IgD-negative memory B cell (primary cell): ENCODE results near the gene RPRD1B. TPM values are rescaled to one million over a fixed set of nuclear protein-coding genes. Genes with fewer than 3 reads are reported as not detected.
"Not testable (repeated sequence)": the region's sequence is repeated elsewhere in the genome, so short reads cannot be mapped to it uniquely, and the experiment has no call there.

Experiments used
- H3K27ac Mint-ChIP-seq, 3 donors: one replicate each; pipeline ENCODE4 v1.8.0; 2020 to 2022; ENCODE audit warnings: mild to moderate bottlenecking in 3 of 3, mixed read lengths in 3 of 3, moderate library complexity in 1 of 3
- H3K27me3 Mint-ChIP-seq: one replicate; pipeline ENCODE4 v1.8.0; 2021; ENCODE audit warnings: mixed read lengths
- H3K36me3 Mint-ChIP-seq: one replicate; pipeline ENCODE4 v1.8.0; 2020; ENCODE audit warnings: mild to moderate bottlenecking, mixed read lengths
- H3K4me1 Mint-ChIP-seq, 3 donors: one replicate each; pipeline ENCODE4 v1.8.0; 2020 to 2022; ENCODE audit warnings: mixed read lengths in 3 of 3, mild to moderate bottlenecking in 1 of 3
- H3K4me3 Mint-ChIP-seq, 4 donors: one replicate each; pipeline ENCODE4 v1.8.0; 2020 to 2022; ENCODE audit warnings: mild to moderate bottlenecking in 4 of 4, mixed read lengths in 4 of 4, moderate library complexity in 3 of 4
- H3K9me3 Mint-ChIP-seq, 3 donors: one replicate each; pipeline ENCODE4 v1.8.0; 2020 to 2021; ENCODE audit warnings: mixed read lengths in 3 of 3, mild to moderate bottlenecking in 1 of 3
- polyA plus RNA-seq: library from polyadenylated mRNA; unstranded; fragments of 300-500 nt; fragmentation: Illumina TruSeq; gene quantifications from one replicate; pipeline ENCODE4 v1.2.3, GENCODE V29; 2021

Gene RPRD1B
- polyA plus RNA-seq, 1 donor from 2014 or later: 4.0 TPM

DNA sequence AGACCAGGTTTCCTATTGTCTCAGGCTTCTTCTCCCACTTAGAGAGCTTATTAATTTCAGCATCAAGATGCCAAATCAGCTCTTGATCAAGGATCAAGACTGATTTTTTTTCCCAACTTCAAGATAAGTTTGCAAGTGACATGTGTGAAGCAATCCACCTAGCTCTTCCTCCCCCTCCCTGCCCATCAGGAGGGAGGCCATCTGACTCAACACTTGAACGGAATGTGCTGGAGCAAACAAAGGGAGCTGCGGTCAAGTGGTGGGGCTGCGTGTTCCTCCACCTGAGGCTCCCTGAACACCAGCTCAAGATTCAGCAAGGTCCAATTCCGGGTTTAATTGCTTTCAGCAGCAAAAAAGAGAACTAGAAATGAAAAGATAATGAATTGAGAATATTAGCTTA is 39.0 kb upstream of the RPRD1B start:
- Mint-ChIP-seq H3K27me3 (no peaks in the 10 kb centered on the region), H3K36me3 (peaks cover 17% of the 10 kb centered on the region), H3K27ac (peak overlapping the region in 2 of 3 donors; percentile 36 to 66), H3K4me3 (no peak overlapping the region), H3K9me3 (no peaks in the 10 kb centered on the region), H3K4me1 (peaks cover 16 to 22% (median 21%) of the 10 kb centered on the region in 3 donors)

DNA sequence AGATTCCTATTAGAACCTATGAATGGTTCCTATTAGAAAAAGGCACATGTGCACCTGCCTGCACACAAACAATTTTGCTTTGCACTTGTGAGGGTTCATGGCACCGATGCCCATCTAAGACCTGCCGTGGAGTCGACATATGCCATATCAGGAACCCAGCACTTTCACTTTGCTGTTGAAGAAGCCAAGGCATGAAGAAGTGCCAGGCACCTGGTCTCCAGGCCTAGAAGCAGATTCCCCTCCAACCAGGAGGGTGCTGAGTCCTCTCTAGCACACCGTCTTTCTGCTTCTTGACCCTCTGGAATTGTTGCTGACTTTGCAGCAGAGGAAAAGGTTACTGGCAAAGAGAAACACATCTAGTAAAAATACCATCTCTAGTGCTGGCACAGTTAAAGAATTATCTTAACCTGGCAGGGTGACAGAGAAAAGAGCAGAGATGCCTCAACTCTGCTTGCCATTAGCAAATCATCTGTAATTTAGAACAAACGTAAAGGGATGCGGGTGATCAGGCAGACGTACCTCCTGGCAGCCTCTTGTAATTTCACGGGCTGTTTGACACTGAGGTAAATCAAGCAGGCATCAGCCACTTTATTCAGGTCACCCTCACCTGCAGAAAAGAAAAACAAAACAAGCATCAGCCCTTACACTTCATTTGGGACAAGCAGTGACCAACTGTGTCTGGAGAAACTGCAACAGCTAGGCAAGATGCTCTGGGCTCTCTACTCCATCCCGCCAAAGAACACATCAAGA is 37.5 kb upstream of the RPRD1B start:
- Mint-ChIP-seq H3K36me3 (peaks cover 14% of the 10 kb centered on the region), H3K4me1 (peaks cover 7 to 9% (median 8%) of the 10 kb centered on the region in 3 donors), H3K9me3 (no peaks in the 10 kb centered on the region), H3K27me3 (no peaks in the 10 kb centered on the region), H3K4me3 (no peak overlapping the region), H3K27ac (no peak overlapping the region)

DNA sequence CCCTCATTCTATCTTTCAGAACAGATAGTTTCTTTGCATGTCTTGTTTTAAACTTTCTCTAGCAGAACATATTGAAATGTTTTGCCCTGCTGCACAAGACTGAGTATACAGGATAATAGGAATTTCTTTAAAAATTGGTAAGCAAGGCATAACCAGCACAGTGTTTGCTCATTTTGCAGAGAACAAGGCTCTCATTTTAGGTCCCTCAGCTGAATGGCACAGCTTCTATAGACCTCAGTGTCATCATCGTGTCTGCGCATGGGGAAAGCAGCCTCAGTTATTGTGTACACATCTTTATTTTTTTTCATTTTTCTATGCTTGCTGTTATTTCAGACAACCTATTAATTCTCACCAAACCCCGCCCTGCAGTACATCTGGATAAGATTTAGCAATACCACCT is 36.0 kb upstream of the RPRD1B start:
- no peaks in the 10 kb centered on the region for H3K9me3 Mint-ChIP-seq
- H3K36me3 Mint-ChIP-seq: peaks cover 9% of the 10 kb centered on the region
- H3K4me1 Mint-ChIP-seq: peaks cover 0 to 2% (median 1%) of the 10 kb centered on the region in 3 donors
- H3K4me3 Mint-ChIP-seq: peak overlapping the region in 1 of 4 donors; percentile 75
- H3K27ac Mint-ChIP-seq: no peak overlapping the region
- no peaks in the 10 kb centered on the region for H3K27me3 Mint-ChIP-seq

DNA sequence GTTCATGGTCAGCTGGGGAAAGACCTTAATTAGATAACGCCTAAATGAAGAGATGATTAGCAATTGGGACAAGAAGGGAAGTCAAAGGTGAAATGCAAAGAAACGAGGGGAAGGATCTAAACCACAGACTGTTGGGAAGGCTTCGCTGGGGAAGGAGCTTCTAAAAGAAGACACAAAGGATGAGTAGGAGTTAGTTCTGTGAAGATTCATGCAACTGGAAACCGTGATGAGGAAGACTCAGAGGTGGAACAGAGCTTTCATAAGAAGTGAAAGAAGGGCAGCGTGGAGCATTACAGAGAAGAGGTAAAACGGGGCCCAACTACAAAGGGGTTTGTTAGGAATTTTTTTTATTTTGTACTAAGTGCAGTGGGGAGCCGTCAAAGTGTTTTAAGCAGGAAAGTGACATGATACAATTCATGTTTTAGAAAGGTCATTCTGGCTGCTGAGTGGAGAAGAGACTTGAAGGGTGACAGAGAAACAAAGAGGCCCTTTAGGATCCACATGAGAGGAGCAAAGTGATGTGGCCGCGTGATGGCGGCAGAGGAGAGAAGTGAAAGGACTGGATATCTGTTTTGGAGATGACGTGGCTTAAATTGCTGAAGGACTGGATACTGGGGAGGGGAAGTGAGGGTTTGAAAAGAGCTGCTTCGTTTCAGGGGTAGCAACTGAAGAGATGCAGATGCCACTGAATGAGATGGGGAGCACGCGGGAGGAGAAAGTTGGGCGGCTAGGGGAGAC is 33.9 kb upstream of the RPRD1B start:
- H3K27me3 Mint-ChIP-seq: no peaks in the 10 kb centered on the region
- H3K9me3 Mint-ChIP-seq: no peaks in the 10 kb centered on the region
- H3K36me3 Mint-ChIP-seq: peaks cover 7% of the 10 kb centered on the region
- H3K27ac Mint-ChIP-seq: no peak overlapping the region
- H3K4me3 Mint-ChIP-seq: no peak overlapping the region
- no peaks in the 10 kb centered on the region for H3K4me1 Mint-ChIP-seq

DNA sequence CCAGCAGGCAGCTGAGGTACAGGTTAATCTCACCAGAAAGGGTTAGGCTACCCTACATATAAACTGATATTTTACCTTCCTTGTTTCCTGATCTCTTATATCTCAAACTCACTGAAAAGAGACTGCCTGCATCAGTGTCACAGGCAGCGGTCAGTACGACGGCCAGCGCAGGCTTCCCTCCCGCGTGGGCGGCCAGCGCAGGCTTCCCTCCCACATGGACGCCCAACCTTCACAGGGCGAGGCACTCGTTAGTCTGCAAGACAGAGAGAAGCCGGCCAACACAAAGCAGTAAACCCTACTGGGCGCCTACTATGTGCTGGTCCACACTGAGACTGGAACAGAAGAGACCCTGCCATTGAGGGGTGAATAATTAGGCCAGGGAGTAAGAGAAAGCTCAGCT is 33.3 kb upstream of the RPRD1B start:
- Mint-ChIP-seq H3K27me3 (no peaks in the 10 kb centered on the region), H3K4me3 (no peak overlapping the region), H3K4me1 (no peaks in the 10 kb centered on the region), H3K9me3 (no peaks in the 10 kb centered on the region), H3K27ac (no peak overlapping the region), H3K36me3 (peaks cover 6% of the 10 kb centered on the region)

DNA sequence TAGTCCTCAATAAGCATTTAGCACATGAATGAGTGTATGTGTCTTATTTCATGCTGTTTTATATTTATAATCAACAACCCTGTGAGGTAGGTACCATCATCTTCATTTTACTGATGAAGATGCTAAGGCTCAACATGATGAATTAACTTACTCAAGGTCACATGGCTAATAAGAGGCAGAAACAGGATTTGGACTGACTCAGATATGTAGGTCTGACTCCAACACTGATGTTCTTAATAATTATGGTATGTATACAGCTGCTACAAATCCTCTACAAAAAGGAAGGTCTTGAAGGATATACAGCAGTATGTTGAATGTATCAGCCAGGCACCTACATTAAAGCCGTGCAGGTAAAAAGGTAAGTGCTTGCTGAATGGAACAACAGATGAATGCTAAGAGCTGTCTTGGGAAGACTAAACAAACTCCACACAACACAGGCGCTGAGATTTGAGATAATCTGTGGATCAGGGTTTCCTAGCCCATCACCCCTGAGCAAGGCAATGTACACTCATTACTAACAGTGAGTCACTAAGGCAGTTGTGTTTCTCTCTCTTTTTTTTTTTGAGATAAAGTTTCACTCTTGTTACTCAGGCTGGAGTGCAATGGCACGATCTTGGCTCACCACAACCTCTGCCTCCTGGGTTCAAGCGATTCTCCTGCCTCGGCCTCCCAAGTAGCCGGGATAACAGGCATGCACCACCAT is 32.2 kb upstream of the RPRD1B start:
- Mint-ChIP-seq H3K4me3 (no peak overlapping the region), H3K27me3 (no peaks in the 10 kb centered on the region), H3K9me3 (no peaks in the 10 kb centered on the region), H3K36me3 (peaks cover 4% of the 10 kb centered on the region), H3K27ac (no peak overlapping the region), H3K4me1 (no peaks in the 10 kb centered on the region)

DNA sequence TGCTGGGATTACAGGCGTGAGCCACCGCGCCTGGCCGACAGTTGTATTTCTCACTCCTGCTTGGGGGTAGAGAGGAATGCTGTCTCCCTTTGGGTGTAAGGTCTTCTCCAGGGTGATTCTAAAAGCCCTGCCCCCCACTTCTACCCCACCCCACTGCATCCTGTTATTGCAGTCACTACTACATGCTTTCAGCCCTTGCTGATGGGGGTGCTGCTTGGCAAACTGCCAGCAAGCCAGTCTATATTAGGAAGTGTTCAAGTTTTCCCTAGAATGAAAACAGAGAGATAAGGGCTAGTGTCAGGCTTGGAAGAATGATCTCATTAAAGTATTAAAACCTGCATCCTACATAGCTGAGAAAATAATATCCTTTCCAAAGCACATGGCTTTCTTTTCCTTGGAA is 31.6 kb upstream of the RPRD1B start:
- Mint-ChIP-seq H3K36me3 (peaks cover 2% of the 10 kb centered on the region), H3K4me3 (no peak overlapping the region), H3K27me3 (no peaks in the 10 kb centered on the region), H3K27ac (no peak overlapping the region), H3K9me3 (no peaks in the 10 kb centered on the region), H3K4me1 (peaks cover 0 to 2% (median 0%) of the 10 kb centered on the region in 3 donors)

DNA sequence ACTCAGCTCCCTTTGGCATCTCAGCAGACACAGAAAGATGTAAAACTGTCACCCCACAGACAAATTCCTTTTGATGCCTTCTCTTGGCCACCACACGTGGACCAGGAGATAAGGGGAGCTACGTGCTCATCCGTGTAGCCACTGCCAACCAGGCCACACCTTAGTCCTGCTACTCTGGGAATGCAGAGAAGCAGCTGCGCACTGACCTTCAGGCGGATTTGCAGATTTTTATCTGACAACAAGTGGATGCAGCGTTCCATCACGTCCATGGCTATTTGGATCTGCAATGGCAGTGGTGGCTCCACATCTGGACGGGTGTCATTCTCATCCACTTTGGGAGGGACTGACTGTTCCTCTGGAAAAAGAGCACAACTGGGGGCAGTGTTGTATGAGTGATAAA is 31.1 kb upstream of the RPRD1B start:
- H3K27ac Mint-ChIP-seq: no peak overlapping the region
- H3K9me3 Mint-ChIP-seq: no peaks in the 10 kb centered on the region
- H3K4me1 Mint-ChIP-seq: peaks cover 0 to 2% (median 0%) of the 10 kb centered on the region in 3 donors
- H3K4me3 Mint-ChIP-seq: no peak overlapping the region
- peaks cover 2% of the 10 kb centered on the region for H3K36me3 Mint-ChIP-seq
- H3K27me3 Mint-ChIP-seq: no peaks in the 10 kb centered on the region

DNA sequence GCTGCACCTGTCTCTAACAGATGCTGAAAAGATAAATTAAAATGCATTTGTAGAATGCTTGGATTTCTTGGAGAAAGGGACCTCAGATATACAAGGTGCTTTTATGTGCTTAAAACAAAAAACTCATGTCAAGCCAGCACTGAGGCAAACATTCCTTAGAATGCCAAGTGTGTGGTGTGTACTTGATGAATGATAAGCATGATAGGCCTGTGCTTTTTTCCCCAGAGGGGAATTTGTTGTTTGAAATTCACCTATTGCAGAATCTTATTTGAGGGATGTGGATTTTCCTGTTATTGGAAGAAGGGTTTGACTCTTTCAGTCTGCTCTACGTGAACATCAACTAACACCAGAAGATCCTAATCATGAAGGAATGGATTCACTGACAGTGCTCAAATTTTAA is 29.1 kb upstream of the RPRD1B start:
- H3K36me3 Mint-ChIP-seq: peaks cover 2% of the 10 kb centered on the region
- H3K9me3 Mint-ChIP-seq: no peaks in the 10 kb centered on the region
- H3K4me3 Mint-ChIP-seq: no peak overlapping the region
- H3K27me3 Mint-ChIP-seq: no peaks in the 10 kb centered on the region
- H3K4me1 Mint-ChIP-seq: peaks cover 0 to 2% (median 0%) of the 10 kb centered on the region in 3 donors
- no peak overlapping the region for H3K27ac Mint-ChIP-seq

DNA sequence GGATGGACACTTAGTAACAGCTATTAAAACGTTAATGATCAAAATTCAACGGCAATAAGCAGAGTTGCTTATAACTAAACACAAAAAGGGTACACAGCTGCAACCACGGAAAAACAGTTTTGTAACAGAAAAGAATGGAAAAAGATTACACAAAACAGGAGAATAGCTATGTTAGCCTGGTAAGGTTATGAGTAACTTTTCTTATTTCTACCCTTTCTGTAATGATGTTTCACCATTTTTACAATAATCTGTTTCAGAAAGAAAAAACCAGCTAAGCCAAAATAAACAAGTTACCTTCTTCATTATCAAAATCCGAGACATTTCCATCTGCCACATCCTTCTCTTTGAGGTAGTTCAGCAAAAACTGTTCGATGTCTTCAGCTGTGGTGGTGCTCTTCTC is 27.6 kb upstream of the RPRD1B start:
- H3K4me3 Mint-ChIP-seq: no peak overlapping the region
- H3K27ac Mint-ChIP-seq: no peak overlapping the region
- H3K4me1 Mint-ChIP-seq: peaks cover 0 to 2% (median 0%) of the 10 kb centered on the region in 3 donors
- no peaks in the 10 kb centered on the region for H3K9me3 Mint-ChIP-seq
- peaks cover 2% of the 10 kb centered on the region for H3K36me3 Mint-ChIP-seq
- no peaks in the 10 kb centered on the region for H3K27me3 Mint-ChIP-seq

DNA sequence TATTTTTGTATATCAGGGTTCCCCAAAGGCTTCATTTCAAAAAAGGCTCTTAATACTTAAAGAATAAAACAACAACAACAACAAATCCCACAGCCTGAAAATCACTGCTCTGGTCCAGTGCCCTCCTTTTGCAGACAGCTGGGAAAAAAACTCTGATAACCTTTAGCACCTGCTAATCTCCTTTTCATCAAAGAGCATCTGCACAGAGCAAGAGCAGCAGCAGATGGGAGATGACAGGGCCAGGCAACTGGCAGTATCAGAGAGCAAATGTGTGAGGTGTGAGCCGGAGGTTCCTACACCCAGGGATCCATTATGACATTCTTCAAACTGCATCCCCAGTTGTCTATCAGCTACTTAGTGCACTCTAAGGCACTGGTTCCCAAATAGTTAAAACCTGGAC is 26.0 kb upstream of the RPRD1B start:
- Mint-ChIP-seq H3K4me1 (peaks cover 0 to 2% (median 0%) of the 10 kb centered on the region in 3 donors), H3K27me3 (no peaks in the 10 kb centered on the region), H3K27ac (no peak overlapping the region), H3K4me3 (no peak overlapping the region), H3K36me3 (peaks cover 6% of the 10 kb centered on the region), H3K9me3 (no peaks in the 10 kb centered on the region)

DNA sequence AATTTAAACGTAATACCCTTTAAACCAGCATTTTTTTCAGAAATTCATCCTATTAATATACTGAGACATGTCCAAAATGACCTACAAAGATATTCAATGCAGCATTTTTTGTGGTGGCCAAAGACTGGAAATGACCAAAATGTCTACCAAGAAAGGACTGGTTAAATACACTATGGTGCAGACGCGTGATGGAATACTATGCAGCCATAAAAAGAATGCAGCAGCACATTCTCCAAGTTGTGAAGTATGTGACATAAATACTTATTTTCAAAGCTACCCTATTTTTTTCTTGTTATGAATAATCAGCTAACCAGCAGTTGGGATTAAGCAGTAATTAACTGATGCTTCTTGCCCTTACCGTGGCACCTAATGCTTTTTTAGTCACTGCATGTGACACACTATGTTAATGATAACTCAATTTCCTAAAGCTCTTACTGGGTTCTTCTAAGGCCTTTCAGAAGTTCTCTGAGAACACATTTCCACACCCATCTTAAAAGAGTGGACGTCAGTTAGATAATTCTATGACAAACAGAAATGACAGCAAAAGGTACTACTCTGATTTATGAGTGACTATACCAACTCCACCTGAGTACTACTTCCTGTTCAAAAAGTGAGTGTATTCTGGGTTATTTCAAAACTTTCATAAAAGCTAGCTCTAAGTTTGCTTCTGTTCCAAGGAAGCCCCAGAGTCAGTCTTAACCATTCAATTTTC is 25.2 kb upstream of the RPRD1B start:
- H3K27ac Mint-ChIP-seq: no peak overlapping the region
- H3K36me3 Mint-ChIP-seq: peaks cover 6% of the 10 kb centered on the region
- no peaks in the 10 kb centered on the region for H3K27me3 Mint-ChIP-seq
- H3K4me1 Mint-ChIP-seq: peaks cover 0 to 2% (median 0%) of the 10 kb centered on the region in 3 donors
- no peaks in the 10 kb centered on the region for H3K9me3 Mint-ChIP-seq
- H3K4me3 Mint-ChIP-seq: no peak overlapping the region

DNA sequence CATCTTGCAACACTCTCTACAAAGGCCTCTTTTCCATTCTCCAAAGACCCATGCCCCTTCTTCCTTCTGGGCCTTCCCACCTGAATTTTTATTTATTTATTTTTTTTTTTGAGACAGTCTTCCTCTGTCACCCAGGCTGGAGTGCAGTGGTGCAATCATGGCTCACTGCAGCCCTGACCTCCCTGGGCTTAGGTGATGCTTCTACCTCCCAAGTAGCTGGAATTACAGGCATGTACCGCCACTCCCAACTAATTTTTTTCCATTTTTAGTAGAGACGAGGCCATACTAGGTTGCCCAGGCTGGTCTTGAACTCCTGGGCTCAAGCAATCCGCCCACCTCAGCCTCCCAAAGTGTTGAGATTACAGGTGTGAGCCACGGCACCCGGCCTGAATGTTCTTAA is 24.1 kb upstream of the RPRD1B start:
- not testable (repeated sequence) for H3K4me1 Mint-ChIP-seq, H3K9me3 Mint-ChIP-seq, H3K27ac Mint-ChIP-seq, H3K27me3 Mint-ChIP-seq, H3K4me3 Mint-ChIP-seq, H3K36me3 Mint-ChIP-seq

DNA sequence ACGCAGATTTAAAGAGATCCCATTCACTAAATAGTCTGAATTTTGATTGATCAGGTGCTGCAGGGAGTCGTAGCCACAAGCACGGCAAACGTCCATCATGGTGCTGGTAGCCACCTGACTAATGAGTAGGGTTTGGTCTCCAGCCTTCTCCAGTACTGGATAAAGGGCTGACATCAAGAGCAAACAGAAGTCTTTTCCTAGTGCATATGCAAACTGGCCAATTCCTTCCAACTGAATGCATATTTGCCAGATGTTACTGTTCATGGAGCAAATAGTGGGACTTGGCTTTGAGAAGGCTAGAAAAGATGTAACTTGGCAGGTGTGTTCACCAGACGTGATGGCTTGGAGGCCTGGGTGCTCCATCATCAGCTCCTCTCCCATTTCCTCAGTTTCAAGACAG is 21.9 kb upstream of the RPRD1B start:
- H3K9me3 Mint-ChIP-seq: no peaks in the 10 kb centered on the region
- peaks cover 6% of the 10 kb centered on the region for H3K36me3 Mint-ChIP-seq
- no peaks in the 10 kb centered on the region for H3K27me3 Mint-ChIP-seq
- no peak overlapping the region for H3K27ac Mint-ChIP-seq
- peaks cover 0 to 1% (median 0%) of the 10 kb centered on the region in 3 donors for H3K4me1 Mint-ChIP-seq
- H3K4me3 Mint-ChIP-seq: no peak overlapping the region

DNA sequence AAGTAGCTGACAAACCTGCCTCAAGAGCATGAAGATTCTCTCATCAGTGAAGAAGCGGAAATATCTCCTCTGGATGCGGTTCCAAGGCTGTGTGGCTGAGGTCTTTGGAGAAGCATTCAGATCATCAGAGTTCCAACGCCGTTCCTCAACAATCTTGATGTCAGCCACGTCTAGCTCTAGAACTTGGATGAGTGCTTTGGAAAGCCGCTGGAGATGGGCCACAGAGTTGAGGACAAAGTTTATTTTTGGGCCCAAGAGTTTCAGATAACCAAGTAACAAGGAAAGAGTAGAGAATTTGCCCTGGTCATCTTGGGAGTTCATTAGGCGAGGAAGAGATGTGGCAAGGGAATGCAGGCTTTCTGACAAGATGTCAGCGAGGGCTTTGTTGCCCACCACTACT is 21.2 kb upstream of the RPRD1B start:
- H3K27ac Mint-ChIP-seq: no peak overlapping the region
- no peaks in the 10 kb centered on the region for H3K27me3 Mint-ChIP-seq
- H3K4me1 Mint-ChIP-seq: no peaks in the 10 kb centered on the region
- H3K9me3 Mint-ChIP-seq: no peaks in the 10 kb centered on the region
- peaks cover 9% of the 10 kb centered on the region for H3K36me3 Mint-ChIP-seq
- no peak overlapping the region for H3K4me3 Mint-ChIP-seq
